Memory B cell (primary cell): Measurements from ENCODE around the gene MED12L.
A peak's percentile ranks its signal among the peaks of the same experiment; 100 is the strongest.

Source experiments
- ATAC-seq: fragments of 150-1000 bp; cut with Tn5 transposase; 2 replicates; pipeline ENCODE4 v1.10.0; 2021; ENCODE audit warnings: low read depth, mild to moderate bottlenecking, moderate library complexity
- DNase-seq, 2 donors: peaks; one replicate each; pipeline ENCODE4 v3.0.0; 2022; ENCODE audit warnings: low spot score in 2 of 2
- H3K27ac Mint-ChIP-seq: one replicate; pipeline ENCODE4 v1.8.0; 2022; ENCODE audit warnings: mild to moderate bottlenecking, moderate library complexity, mixed read lengths
- H3K27me3 Mint-ChIP-seq: one replicate; pipeline ENCODE4 v1.8.0; 2022; ENCODE audit warnings: mixed read lengths
- H3K36me3 Mint-ChIP-seq: one replicate; pipeline ENCODE4 v1.8.0; 2022; ENCODE audit warnings: mild to moderate bottlenecking, mixed read lengths
- H3K4me1 Mint-ChIP-seq: one replicate; pipeline ENCODE4 v1.8.0; 2022; ENCODE audit warnings: mixed read lengths
- H3K4me3 Mint-ChIP-seq: one replicate; pipeline ENCODE4 v1.8.0; 2022; ENCODE audit warnings: mild to moderate bottlenecking, moderate library complexity, mixed read lengths
- H3K9me3 Mint-ChIP-seq: one replicate; pipeline ENCODE4 v1.8.0; 2022; ENCODE audit warnings: mixed read lengths

Gene MED12L

GRCh38 chr3:151268267-151269235, 183.1 kb downstream of the MED12L start:
- no peak for DNase-seq
- peak; percentile 7 for ATAC-seq
- Mint-ChIP-seq H3K4me3 (peak overlapping the region; percentile 61), H3K36me3 (peaks cover 8% of the 10 kb centered on the region), H3K9me3 (peaks cover 2% of the 10 kb centered on the region), H3K27ac (peak overlapping the region; percentile 100), H3K27me3 (peaks cover 3% of the 10 kb centered on the region), H3K4me1 (peaks cover 38% of the 10 kb centered on the region)

GRCh38 chr3:151269631-151270030, 184.2 kb downstream of the MED12L start:
- H3K36me3 Mint-ChIP-seq = peaks cover 8% of the 10 kb centered on the region
- H3K9me3 Mint-ChIP-seq = peaks cover 2% of the 10 kb centered on the region
- H3K4me1 Mint-ChIP-seq = peaks cover 39% of the 10 kb centered on the region
- H3K27me3 Mint-ChIP-seq = peaks cover 3% of the 10 kb centered on the region
- no peak for ATAC-seq
- peak overlapping the region; percentile 100 for H3K27ac Mint-ChIP-seq
- H3K4me3 Mint-ChIP-seq = no peak overlapping the region
- no peak for DNase-seq

- DNase-seq = no peak
- no peak for ATAC-seq
- H3K36me3 Mint-ChIP-seq = no peaks in the 10 kb centered on the region
- no peaks in the 10 kb centered on the region for H3K27me3 Mint-ChIP-seq
- H3K4me3 Mint-ChIP-seq = peak overlapping the region; percentile 55
- no peaks in the 10 kb centered on the region for H3K9me3 Mint-ChIP-seq
- peaks cover 41% of the 10 kb centered on the region for H3K4me1 Mint-ChIP-seq
- H3K27ac Mint-ChIP-seq = peak overlapping the region; percentile 94
Measured at GRCh38 chr3:151275091-151275490, 189.6 kb downstream of the MED12L start.

GRCh38 chr3:151276038-151276686, 190.7 kb downstream of the MED12L start:
- Mint-ChIP-seq H3K27me3 (no peaks in the 10 kb centered on the region), H3K36me3 (no peaks in the 10 kb centered on the region), H3K4me3 (peak overlapping the region; percentile 45), H3K4me1 (peaks cover 38% of the 10 kb centered on the region), H3K27ac (peak overlapping the region; percentile 94), H3K9me3 (no peaks in the 10 kb centered on the region)
- ATAC-seq = peak; percentile 6
- no peak for DNase-seq

GRCh38 chr3:151276687-151277042, 191.2 kb downstream of the MED12L start:
- no peaks in the 10 kb centered on the region for H3K9me3 Mint-ChIP-seq
- peak; percentile 35 to 67 for DNase-seq
- peak overlapping the region; percentile 45 for H3K4me3 Mint-ChIP-seq
- peaks cover 38% of the 10 kb centered on the region for H3K4me1 Mint-ChIP-seq
- H3K27ac Mint-ChIP-seq = peak overlapping the region; percentile 94
- H3K36me3 Mint-ChIP-seq = no peaks in the 10 kb centered on the region
- H3K27me3 Mint-ChIP-seq = no peaks in the 10 kb centered on the region
- ATAC-seq = peak; percentile 89

GRCh38 chr3:151278230-151278629, 192.8 kb downstream of the MED12L start, which contains the start of gene P2RY14:
Gene P2RY14 (minus strand): TSS chr3:151278542. CDS start chr3:151214316, 64,226 bp downstream.
- Mint-ChIP-seq H3K27me3 (no peaks in the 10 kb centered on the region), H3K4me3 (peak within 1 kb of the TSS; percentile 60), H3K36me3 (no peaks in the 10 kb centered on the region), H3K9me3 (no peaks in the 10 kb centered on the region), H3K27ac (peak within 1 kb of the TSS; percentile 94), H3K4me1 (peaks cover 36% of the 10 kb centered on the region)
- DNase-seq = peak in 1 of 2 donors; percentile 45
- peak; percentile 62 for ATAC-seq

- H3K9me3 Mint-ChIP-seq = no peaks in the 10 kb centered on the region
- DNase-seq = no peak
- H3K4me1 Mint-ChIP-seq = peaks cover 19% of the 10 kb centered on the region
- peak overlapping the region; percentile 7 for H3K27ac Mint-ChIP-seq
- H3K4me3 Mint-ChIP-seq = no peak overlapping the region
- H3K36me3 Mint-ChIP-seq = no peaks in the 10 kb centered on the region
- H3K27me3 Mint-ChIP-seq = no peaks in the 10 kb centered on the region
- no peak for ATAC-seq
Measured at GRCh38 chr3:151281671-151282324, 196.3 kb downstream of the MED12L start.

- H3K27me3 Mint-ChIP-seq = no peaks in the 10 kb centered on the region
- DNase-seq = peak in 1 of 2 donors; percentile 56
- no peaks in the 10 kb centered on the region for H3K9me3 Mint-ChIP-seq
- no peaks in the 10 kb centered on the region for H3K36me3 Mint-ChIP-seq
- H3K4me1 Mint-ChIP-seq = peaks cover 17% of the 10 kb centered on the region
- no peak overlapping the region for H3K27ac Mint-ChIP-seq
- peak; percentile 35 for ATAC-seq
- H3K4me3 Mint-ChIP-seq = no peak overlapping the region
Measured at GRCh38 chr3:151282921-151283320, 197.5 kb downstream of the MED12L start.

GRCh38 chr3:151283387-151283786, 197.9 kb downstream of the MED12L start:
- Mint-ChIP-seq H3K27me3 (no peaks in the 10 kb centered on the region), H3K36me3 (no peaks in the 10 kb centered on the region), H3K4me1 (peaks cover 13% of the 10 kb centered on the region), H3K9me3 (no peaks in the 10 kb centered on the region), H3K4me3 (no peak overlapping the region), H3K27ac (no peak overlapping the region)
- DNase-seq (no peak), ATAC-seq (no peak)

- peaks cover 8% of the 10 kb centered on the region for H3K4me1 Mint-ChIP-seq
- no peak for ATAC-seq
- H3K9me3 Mint-ChIP-seq = no peaks in the 10 kb centered on the region
- no peak overlapping the region for H3K4me3 Mint-ChIP-seq
- H3K27me3 Mint-ChIP-seq = no peaks in the 10 kb centered on the region
- no peak for DNase-seq
- H3K27ac Mint-ChIP-seq = no peak overlapping the region
- no peaks in the 10 kb centered on the region for H3K36me3 Mint-ChIP-seq
Measured at GRCh38 chr3:151283907-151284461, 198.5 kb downstream of the MED12L start.

- H3K27me3 Mint-ChIP-seq = no peaks in the 10 kb centered on the region
- DNase-seq (no peak), ATAC-seq (no peak)
- H3K4me3 Mint-ChIP-seq = no peak overlapping the region
- H3K36me3 Mint-ChIP-seq = no peaks in the 10 kb centered on the region
- H3K4me1 Mint-ChIP-seq = no peaks in the 10 kb centered on the region
- H3K9me3 Mint-ChIP-seq = no peaks in the 10 kb centered on the region
- H3K27ac Mint-ChIP-seq = no peak overlapping the region
Measured at GRCh38 chr3:151285940-151286339, 200.5 kb downstream of the MED12L start.

- H3K4me3 Mint-ChIP-seq = no peak overlapping the region
- H3K4me1 Mint-ChIP-seq = no peaks in the 10 kb centered on the region
- no peaks in the 10 kb centered on the region for H3K36me3 Mint-ChIP-seq
- no peaks in the 10 kb centered on the region for H3K9me3 Mint-ChIP-seq
- DNase-seq (no peak), ATAC-seq (no peak)
- no peaks in the 10 kb centered on the region for H3K27me3 Mint-ChIP-seq
- no peak overlapping the region for H3K27ac Mint-ChIP-seq
Measured at GRCh38 chr3:151289445-151289844, 204.0 kb downstream of the MED12L start.

GRCh38 chr3:151290673-151291072, 205.2 kb downstream of the MED12L start:
- Mint-ChIP-seq H3K9me3 (no peaks in the 10 kb centered on the region), H3K4me1 (no peaks in the 10 kb centered on the region), H3K36me3 (no peaks in the 10 kb centered on the region), H3K27me3 (no peaks in the 10 kb centered on the region), H3K4me3 (no peak overlapping the region), H3K27ac (no peak overlapping the region)
- DNase-seq (no peak), ATAC-seq (no peak)

- no peaks in the 10 kb centered on the region for H3K27me3 Mint-ChIP-seq
- no peaks in the 10 kb centered on the region for H3K4me1 Mint-ChIP-seq
- H3K27ac Mint-ChIP-seq = no peak overlapping the region
- no peaks in the 10 kb centered on the region for H3K9me3 Mint-ChIP-seq
- ATAC-seq (no peak), DNase-seq (no peak)
- no peak overlapping the region for H3K4me3 Mint-ChIP-seq
- H3K36me3 Mint-ChIP-seq = no peaks in the 10 kb centered on the region
Measured at GRCh38 chr3:151293127-151293526, 207.7 kb downstream of the MED12L start.
